GM18517 (cell line): ENCODE results near the gene KATNB1.

Experiments
- ATAC-seq: cut with Tn5 transposase; IDR thresholded peaks from one replicate; pipeline ENCODE4 v1.9.1; 2021; ENCODE audit warnings: mild to moderate bottlenecking, moderate library complexity; ENCODE audit not compliant: unreplicated experiment

Gene KATNB1

GRCh38 chr16:57755061-57755684 lies 19.6 kb downstream of the KATNB1 start:
- no peak for ATAC-seq

- ATAC-seq = no peak
Observed at GRCh38 chr16:57755726-57756423, 20.3 kb downstream of the KATNB1 start.

GRCh38 chr16:57756424-57757325 lies 21.1 kb downstream of the KATNB1 start:
- peak; percentile 14 for ATAC-seq

GRCh38 chr16:57757326-57757786 lies 21.8 kb downstream of the KATNB1 start:
- ATAC-seq = peak; percentile 87

- ATAC-seq = no peak
Observed at GRCh38 chr16:57757883-57758282, 22.3 kb downstream of the KATNB1 start.

GRCh38 chr16:57758331-57759117 lies 23.0 kb downstream of the KATNB1 start:
- ATAC-seq = no peak

GRCh38 chr16:57759131-57759530 lies 23.6 kb downstream of the KATNB1 start:
- ATAC-seq = no peak

GRCh38 chr16:57759541-57760356 lies 24.2 kb downstream of the KATNB1 start:
- no peak for ATAC-seq

GRCh38 chr16:57760357-57761160 lies 25.0 kb downstream of the KATNB1 start:
- ATAC-seq = no peak

GRCh38 chr16:57761301-57761700 lies 25.7 kb downstream of the KATNB1 start:
- no peak for ATAC-seq

GRCh38 chr16:57761957-57762356 lies 26.4 kb downstream of the KATNB1 start:
- no peak for ATAC-seq

GRCh38 chr16:57762365-57763040 lies 26.9 kb downstream of the KATNB1 start:
- ATAC-seq = no peak

- no peak for ATAC-seq
Observed at GRCh38 chr16:57763285-57764005, 27.9 kb downstream of the KATNB1 start.

- no peak for ATAC-seq
Observed at GRCh38 chr16:57764006-57764340, 28.4 kb downstream of the KATNB1 start.

GRCh38 chr16:57764341-57765159 lies 29.0 kb downstream of the KATNB1 start:
- ATAC-seq = no peak

- no peak for ATAC-seq
Observed at GRCh38 chr16:57765160-57765728, 29.7 kb downstream of the KATNB1 start.
